ENCODE data around the gene PRM3.

- TF ChIP-seq CTCF (IDR thresholded peaks at IDR 0.05; ENCODE audit: low read depth, low read length), result no peak
- no peak for TF ChIP-seq POLR2A (IDR thresholded peaks at IDR 0.05; ENCODE audit: extremely low read depth, insufficient read length)
- no peak for TF ChIP-seq MYC (IDR thresholded peaks at IDR 0.05; ENCODE audit: low read depth, low read length)
- no peak for TF ChIP-seq MAX (IDR thresholded peaks at IDR 0.05; ENCODE audit: low read depth, low read length)
Measured at GRCh38 chr16:11313493-11314308, 40.3 kb upstream of the PRM3 start.
